RWPE2 (cell line): Measurements from ENCODE around the gene TM9SF2.

ENCODE experiments used
- ATAC-seq: fragments of 200-7000 bp; cut with Tn5 transposase; 3 replicates; pipeline ENCODE4 v1.9.1; 2021; ENCODE audit warnings: low read depth
- DNase-seq: peaks from one replicate; pipeline ENCODE4 v3.0.0-alpha.2; 2020; ENCODE audit warnings: low spot score
- H3K27ac ChIP-seq: fragments of 450-650 bp; 2 replicates; pipeline ENCODE4 v1.5.1; 2017; ENCODE audit warnings: mild to moderate bottlenecking; ENCODE audit not compliant: poor library complexity, severe bottlenecking
- H3K27me3 ChIP-seq: fragments of 250-450 bp; sonication (Bioruptor Pico); 2 replicates; pipeline ENCODE4 v1.5.1; 2021; ENCODE audit warnings: mild to moderate bottlenecking, moderate library complexity; ENCODE audit not compliant: insufficient read depth, poor library complexity, severe bottlenecking
- H3K36me3 ChIP-seq: fragments of 250-450 bp; sonication (Bioruptor Pico); 2 replicates; pipeline ENCODE4 v1.5.1; 2020; ENCODE audit warnings: low read depth, mild to moderate bottlenecking, moderate library complexity
- H3K4me1 ChIP-seq: fragments of 250-450 bp; sonication (Bioruptor Pico); 2 replicates; pipeline ENCODE4 v1.5.1; 2021; ENCODE audit warnings: mild to moderate bottlenecking, moderate library complexity; ENCODE audit not compliant: insufficient read depth, poor library complexity, severe bottlenecking
- H3K4me3 ChIP-seq: fragments of 250-450 bp; sonication (Bioruptor Pico); 2 replicates; pipeline ENCODE4 v1.5.1; 2021; ENCODE audit warnings: mild to moderate bottlenecking, moderate library complexity; ENCODE audit not compliant: severe bottlenecking
- H3K9me3 ChIP-seq: fragments of 250-450 bp; sonication (Bioruptor Pico); 2 replicates; pipeline ENCODE4 v1.5.1; 2021; ENCODE audit warnings: mild to moderate bottlenecking, moderate library complexity; ENCODE audit not compliant: severe bottlenecking
- TF ChIP-seq, protein P1 (sequence below): fragments of 450-650 bp; IDR thresholded peaks from one replicate; pipeline ENCODE4 v1.5.1; 2017; ENCODE audit warnings: mild to moderate bottlenecking, moderate library complexity; ENCODE audit not compliant: poor library complexity, severe bottlenecking

TM9SF2 gene

GRCh38 chr13:99555149-99555548, 53.9 kb downstream of the TM9SF2 start:
- ATAC-seq (no peak), DNase-seq (no peak)
- no peaks in the 10 kb centered on the region for H3K27me3 ChIP-seq
- H3K4me1 ChIP-seq, result no peaks in the 10 kb centered on the region
- H3K4me3 ChIP-seq, result no peak overlapping the region
- TF ChIP-seq, protein P1, sequence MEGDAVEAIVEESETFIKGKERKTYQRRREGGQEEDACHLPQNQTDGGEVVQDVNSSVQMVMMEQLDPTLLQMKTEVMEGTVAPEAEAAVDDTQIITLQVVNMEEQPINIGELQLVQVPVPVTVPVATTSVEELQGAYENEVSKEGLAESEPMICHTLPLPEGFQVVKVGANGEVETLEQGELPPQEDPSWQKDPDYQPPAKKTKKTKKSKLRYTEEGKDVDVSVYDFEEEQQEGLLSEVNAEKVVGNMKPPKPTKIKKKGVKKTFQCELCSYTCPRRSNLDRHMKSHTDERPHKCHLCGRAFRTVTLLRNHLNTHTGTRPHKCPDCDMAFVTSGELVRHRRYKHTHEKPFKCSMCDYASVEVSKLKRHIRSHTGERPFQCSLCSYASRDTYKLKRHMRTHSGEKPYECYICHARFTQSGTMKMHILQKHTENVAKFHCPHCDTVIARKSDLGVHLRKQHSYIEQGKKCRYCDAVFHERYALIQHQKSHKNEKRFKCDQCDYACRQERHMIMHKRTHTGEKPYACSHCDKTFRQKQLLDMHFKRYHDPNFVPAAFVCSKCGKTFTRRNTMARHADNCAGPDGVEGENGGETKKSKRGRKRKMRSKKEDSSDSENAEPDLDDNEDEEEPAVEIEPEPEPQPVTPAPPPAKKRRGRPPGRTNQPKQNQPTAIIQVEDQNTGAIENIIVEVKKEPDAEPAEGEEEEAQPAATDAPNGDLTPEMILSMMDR, result no peak
- peaks cover 92% of the 10 kb centered on the region for H3K36me3 ChIP-seq
- H3K9me3 ChIP-seq, result no peaks in the 10 kb centered on the region
- no peak overlapping the region for H3K27ac ChIP-seq

GRCh38 chr13:99556867-99557443, 55.7 kb downstream of the TM9SF2 start:
- Histone ChIP-seq H3K27ac (no peak overlapping the region), H3K4me3 (no peak overlapping the region), H3K9me3 (no peaks in the 10 kb centered on the region), H3K27me3 (no peaks in the 10 kb centered on the region), H3K36me3 (peaks cover 92% of the 10 kb centered on the region), H3K4me1 (no peaks in the 10 kb centered on the region)
- ATAC-seq (no peak), DNase-seq (no peak)
- TF ChIP-seq, protein P1, result no peak

- H3K9me3 ChIP-seq, result no peaks in the 10 kb centered on the region
- H3K36me3 ChIP-seq, result peaks cover 85% of the 10 kb centered on the region
- DNase-seq, result no peak
- no peaks in the 10 kb centered on the region for H3K4me1 ChIP-seq
- TF ChIP-seq, protein P1, result no peak
- no peak for ATAC-seq
- no peak overlapping the region for H3K4me3 ChIP-seq
- H3K27ac ChIP-seq, result no peak overlapping the region
- H3K27me3 ChIP-seq, result no peaks in the 10 kb centered on the region
Measured at GRCh38 chr13:99558570-99559180, 57.4 kb downstream of the TM9SF2 start.

DNA sequence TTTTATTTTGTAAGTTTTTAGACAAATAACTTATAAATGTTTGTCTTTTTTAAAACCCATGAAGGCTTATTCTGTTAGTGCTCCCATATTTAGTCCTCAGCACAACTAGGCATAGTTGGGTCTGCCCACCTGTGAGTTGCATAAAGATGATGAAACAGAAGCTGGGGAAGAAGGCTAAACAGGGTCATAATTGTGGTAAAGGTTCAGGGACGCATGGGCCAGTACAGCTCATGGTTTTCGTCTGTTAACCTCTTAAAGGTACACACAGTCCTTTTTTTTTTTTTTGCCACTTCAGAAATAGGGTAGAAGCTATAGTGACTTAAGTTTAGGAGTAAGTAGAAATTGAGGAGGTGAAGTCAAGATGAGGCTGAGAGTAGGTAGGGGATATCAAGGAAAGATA, 58.3 kb downstream of the TM9SF2 start:
- Histone ChIP-seq H3K36me3 (peaks cover 85% of the 10 kb centered on the region), H3K27me3 (no peaks in the 10 kb centered on the region), H3K9me3 (no peaks in the 10 kb centered on the region), H3K4me1 (no peaks in the 10 kb centered on the region), H3K4me3 (no peak overlapping the region), H3K27ac (no peak overlapping the region)
- TF ChIP-seq, protein P1, result no peak
- DNase-seq, result no peak
- ATAC-seq, result no peak

- Histone ChIP-seq H3K4me3 (no peak overlapping the region), H3K36me3 (peaks cover 53% of the 10 kb centered on the region), H3K4me1 (no peaks in the 10 kb centered on the region), H3K27me3 (no peaks in the 10 kb centered on the region), H3K27ac (no peak overlapping the region), H3K9me3 (no peaks in the 10 kb centered on the region)
- TF ChIP-seq, protein P1, result no peak
- ATAC-seq, result no peak
- DNase-seq, result no peak
Measured at GRCh38 chr13:99563404-99563803, 62.1 kb downstream of the TM9SF2 start.
